ENCODE data around the gene CISD2.

CISD2 gene

GRCh38 chr4:102832667-102833066, 36.1 kb upstream of the CISD2 start:
- TF ChIP-seq GATA3 (IDR thresholded peaks at IDR 0.05; ENCODE audit: low read depth, low read length) (no peak), GATA2 (IDR thresholded peaks at IDR 0.05; ENCODE audit: low read depth, low read length) (no peak)

GRCh38 chr4:102836596-102836995, 32.2 kb upstream of the CISD2 start:
- TF ChIP-seq GATA3 (IDR thresholded peaks at IDR 0.05; ENCODE audit: low read depth, low read length) (no peak), GATA2 (IDR thresholded peaks at IDR 0.05; ENCODE audit: low read depth, low read length) (no peak)

- TF ChIP-seq GATA3 (IDR thresholded peaks at IDR 0.05; ENCODE audit: low read depth, low read length): no peak
- no peak for TF ChIP-seq GATA2 (IDR thresholded peaks at IDR 0.05; ENCODE audit: low read depth, low read length)
Observed at GRCh38 chr4:102842367-102842766, 26.4 kb upstream of the CISD2 start.

GRCh38 chr4:102843273-102843672, 25.5 kb upstream of the CISD2 start:
- TF ChIP-seq GATA2 (IDR thresholded peaks at IDR 0.05; ENCODE audit: low read depth, low read length) (no peak), GATA3 (IDR thresholded peaks at IDR 0.05; ENCODE audit: low read depth, low read length) (no peak)

- TF ChIP-seq GATA3 (IDR thresholded peaks at IDR 0.05; ENCODE audit: low read depth, low read length) (no peak), GATA2 (IDR thresholded peaks at IDR 0.05; ENCODE audit: low read depth, low read length) (no peak)
Observed at GRCh38 chr4:102843938-102844337, 24.9 kb upstream of the CISD2 start.

DNA sequence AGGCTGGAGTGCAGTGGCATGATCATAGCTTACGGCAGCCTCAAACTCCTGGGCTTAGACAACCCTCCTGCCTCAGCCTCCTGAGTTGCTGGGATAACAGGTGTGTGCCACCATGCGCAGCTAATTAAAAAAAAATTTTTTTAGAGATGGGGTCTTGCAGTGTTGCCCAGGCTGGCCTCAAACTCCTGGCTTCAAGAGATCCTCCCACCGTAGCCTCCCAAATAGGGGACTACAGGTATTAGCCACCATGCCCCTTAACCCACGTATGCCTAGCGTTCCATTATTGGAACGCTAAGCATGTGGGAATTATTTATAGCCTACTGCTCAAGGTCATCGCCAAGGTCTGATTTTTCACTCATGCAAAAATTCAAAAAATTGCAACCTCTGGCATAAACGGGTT, 21.1 kb upstream of the CISD2 start:
- TF ChIP-seq GATA3 (IDR thresholded peaks at IDR 0.05; ENCODE audit: low read depth, low read length) (no peak), GATA2 (IDR thresholded peaks at IDR 0.05; ENCODE audit: low read depth, low read length) (no peak)

GRCh38 chr4:102849579-102850104, 19.1 kb upstream of the CISD2 start:
- TF ChIP-seq GATA2 (IDR thresholded peaks at IDR 0.05; ENCODE audit: low read depth, low read length) (no peak), GATA3 (IDR thresholded peaks at IDR 0.05; ENCODE audit: low read depth, low read length) (no peak)

GRCh38 chr4:102850370-102850769, 18.4 kb upstream of the CISD2 start:
- TF ChIP-seq GATA2 (IDR thresholded peaks at IDR 0.05; ENCODE audit: low read depth, low read length): no peak
- TF ChIP-seq GATA3 (IDR thresholded peaks at IDR 0.05; ENCODE audit: low read depth, low read length): no peak

- no peak for TF ChIP-seq GATA2 (IDR thresholded peaks at IDR 0.05; ENCODE audit: low read depth, low read length)
- no peak for TF ChIP-seq GATA3 (IDR thresholded peaks at IDR 0.05; ENCODE audit: low read depth, low read length)
Observed at GRCh38 chr4:102858828-102859464, 9.8 kb upstream of the CISD2 start.

DNA sequence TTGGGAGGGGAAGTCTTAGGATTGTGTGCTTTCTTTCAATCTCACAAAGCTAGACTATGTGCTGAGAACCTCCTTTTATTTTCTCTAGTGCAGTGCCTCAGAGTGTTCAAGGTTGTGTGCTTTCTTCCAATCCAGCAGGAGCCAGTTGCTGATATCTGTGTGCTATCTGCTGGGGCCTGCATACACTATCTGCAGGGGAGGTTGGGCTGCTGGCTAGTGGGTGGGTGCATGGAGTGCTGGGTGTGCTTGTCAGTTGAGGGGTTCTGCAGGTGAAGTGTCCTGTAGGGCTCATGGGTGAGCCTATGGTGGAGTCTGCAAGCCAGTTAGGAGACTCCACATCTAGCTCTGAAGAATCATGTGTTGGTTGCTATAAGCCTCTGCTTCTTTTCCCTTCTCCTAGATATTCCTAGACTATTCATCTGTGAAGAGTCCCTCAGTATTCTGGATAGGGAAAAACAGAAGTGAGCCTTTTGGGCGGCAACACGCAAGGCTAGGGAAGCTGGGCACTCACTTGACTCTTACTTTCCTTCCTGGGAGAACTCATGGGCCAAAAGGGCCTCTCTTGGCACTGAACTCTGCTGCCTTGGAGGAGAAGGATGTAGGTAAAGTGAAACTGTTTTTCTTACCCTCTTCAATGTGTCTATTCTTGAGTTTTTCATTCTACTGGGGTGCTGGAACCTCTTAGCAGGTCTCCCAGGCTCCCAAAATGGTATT, 8.0 kb upstream of the CISD2 start:
- TF ChIP-seq GATA2 (IDR thresholded peaks at IDR 0.05; ENCODE audit: low read depth, low read length) (no peak), GATA3 (IDR thresholded peaks at IDR 0.05; ENCODE audit: low read depth, low read length) (no peak)

DNA sequence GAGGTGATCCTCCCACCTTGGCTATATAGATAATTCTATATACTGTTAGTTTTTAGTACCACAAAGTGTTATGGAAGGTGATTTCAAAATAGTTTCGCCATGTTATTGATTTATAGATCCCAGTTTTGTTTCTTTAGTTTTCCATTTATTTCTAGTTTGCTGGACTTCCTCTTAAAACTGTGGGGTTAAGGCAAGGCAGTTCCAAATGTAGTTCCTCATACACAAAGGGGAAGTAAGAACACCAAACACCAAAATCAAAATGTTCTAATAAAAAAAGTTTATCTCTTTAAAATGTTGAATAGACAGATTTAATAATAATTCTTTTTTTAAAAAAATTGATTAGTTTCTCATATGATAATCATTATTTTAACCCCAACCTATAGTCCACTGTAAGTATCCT, 6.8 kb upstream of the CISD2 start:
- TF ChIP-seq GATA3 (IDR thresholded peaks at IDR 0.05; ENCODE audit: low read depth, low read length): no peak
- TF ChIP-seq GATA2 (IDR thresholded peaks at IDR 0.05; ENCODE audit: low read depth, low read length): no peak

GRCh38 chr4:102862747-102863146, 6.0 kb upstream of the CISD2 start:
- no peak for TF ChIP-seq GATA3 (IDR thresholded peaks at IDR 0.05; ENCODE audit: low read depth, low read length)
- no peak for TF ChIP-seq GATA2 (IDR thresholded peaks at IDR 0.05; ENCODE audit: low read depth, low read length)

DNA sequence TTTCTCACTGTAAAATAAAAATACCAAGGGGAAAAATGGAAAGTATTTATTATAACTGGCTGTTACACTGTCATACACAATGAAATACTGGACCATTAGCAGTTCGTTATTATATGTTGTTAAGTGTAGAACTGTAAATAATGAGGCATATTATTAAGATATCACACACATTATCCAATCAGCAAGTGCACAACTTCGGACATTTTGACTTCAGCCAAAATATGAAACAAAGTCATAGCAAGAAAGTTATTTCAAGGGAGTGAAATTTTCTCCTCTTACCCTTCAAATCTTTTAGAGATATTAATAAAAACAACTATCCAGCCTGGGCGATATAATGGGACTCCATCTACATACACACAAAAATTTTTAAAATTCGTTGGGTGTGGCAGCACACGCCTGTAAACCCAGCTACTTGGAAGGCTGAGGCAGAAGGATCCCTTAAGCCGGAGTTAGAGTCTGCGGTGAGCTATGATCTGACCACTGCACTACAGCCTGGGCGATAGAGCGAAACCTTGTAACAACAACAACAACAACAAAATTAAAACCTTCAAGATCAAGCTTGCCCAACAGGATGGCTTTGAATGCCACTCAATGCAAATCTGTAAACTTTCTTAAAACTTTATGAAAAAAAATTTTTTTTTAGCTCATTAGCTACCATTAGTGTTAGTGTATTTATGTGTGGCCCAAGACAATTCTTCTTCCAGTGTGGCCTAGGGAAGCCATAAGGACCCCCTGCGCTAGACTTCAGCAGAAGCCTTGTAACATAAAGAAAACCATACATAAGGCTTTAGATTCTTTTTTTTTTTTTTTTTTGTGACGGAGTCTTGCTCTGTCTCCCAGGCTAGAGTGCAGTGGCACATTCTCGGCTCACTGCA, 1.3 kb upstream of the CISD2 start:
- TF ChIP-seq GATA3 (IDR thresholded peaks at IDR 0.05; ENCODE audit: low read depth, low read length): no peak
- TF ChIP-seq GATA2 (IDR thresholded peaks at IDR 0.05; ENCODE audit: low read depth, low read length): no peak

DNA sequence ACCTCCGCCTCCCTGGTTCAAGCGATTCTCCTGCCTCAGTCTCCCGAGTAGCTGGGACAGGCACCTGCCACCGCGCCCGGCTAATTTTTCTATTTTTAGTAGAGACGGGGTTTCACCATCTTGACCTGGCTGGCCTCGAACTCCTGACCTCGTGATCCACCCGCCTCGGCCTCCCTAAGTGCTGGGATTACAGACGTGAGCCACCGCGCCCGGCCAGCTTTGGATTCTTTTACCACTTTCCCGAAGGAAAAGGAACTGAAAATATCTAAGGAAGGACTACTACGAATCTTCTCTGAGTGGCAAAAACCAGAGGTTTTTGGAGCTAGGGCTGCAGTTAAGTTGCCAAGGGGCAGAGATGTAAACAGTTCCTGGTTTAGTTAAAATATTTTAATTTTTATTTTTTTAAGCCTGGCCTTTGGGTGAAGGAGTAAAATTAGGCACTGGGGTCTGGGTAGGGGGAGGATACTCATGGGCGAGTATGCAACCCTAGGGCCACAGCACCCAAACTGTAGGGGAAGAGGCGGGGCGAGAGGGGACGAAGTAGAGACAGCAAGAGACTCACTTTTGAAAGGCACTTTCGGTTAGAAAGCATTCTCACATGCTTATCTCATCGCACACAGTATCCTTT, 525 bp upstream of the CISD2 start:
- TF ChIP-seq GATA2 (IDR thresholded peaks at IDR 0.05; ENCODE audit: low read depth, low read length) (no peak), GATA3 (IDR thresholded peaks at IDR 0.05; ENCODE audit: low read depth, low read length) (no peak)

Data from SH-SY5Y (cell line).